ENCODE measurements around the gene CERK. TPM values are rescaled to one million over a fixed set of nuclear protein-coding genes. Genes with fewer than 3 reads are reported as not detected.

The CERK gene
- total RNA-seq, 4 donors from 2014 or later = 19.2 to 46.2 (median 36.6) TPM

- H3K9me3 ChIP-seq = no peaks in the 10 kb centered on the region
- no peak overlapping the region for H3K27ac ChIP-seq
- H3K4me1 ChIP-seq = peaks cover 22% of the 10 kb centered on the region
- no peak for TF ChIP-seq POLR2AphosphoS5 (IDR thresholded peaks at IDR 0.05)
- no peak for TF ChIP-seq CTCF (IDR thresholded peaks at IDR 0.05)
- TF ChIP-seq EP300 (IDR thresholded peaks at IDR 0.05) = no peak
- TF ChIP-seq POLR2A (IDR thresholded peaks at IDR 0.05) = no peak
- no peak for DNase-seq (ENCODE audit: low spot score in 2 of 2)
- no peaks in the 10 kb centered on the region for H3K27me3 ChIP-seq
- H3K4me3 ChIP-seq = no peak overlapping the region
- H3K36me3 ChIP-seq = peaks cover 73% of the 10 kb centered on the region
- 97% methylated on average over 21 of the region's 32 CpGs for WGBS
Measured at GRCh38 chr22:46673662-46674236, 64.3 kb downstream of the CERK start.

- no peak for DNase-seq (ENCODE audit: low spot score in 2 of 2)
- Histone ChIP-seq H3K4me1 (peaks cover 22% of the 10 kb centered on the region), H3K27me3 (no peaks in the 10 kb centered on the region), H3K4me3 (no peak overlapping the region), H3K36me3 (peaks cover 77% of the 10 kb centered on the region), H3K27ac (no peak overlapping the region), H3K9me3 (no peaks in the 10 kb centered on the region)
- TF ChIP-seq EP300 (IDR thresholded peaks at IDR 0.05) (no peak), POLR2A (IDR thresholded peaks at IDR 0.05) (no peak), CTCF (IDR thresholded peaks at IDR 0.05) (no peak), POLR2AphosphoS5 (IDR thresholded peaks at IDR 0.05) (no peak)
- WGBS = 83% methylated on average over 6 of the region's 10 CpGs
Measured at GRCh38 chr22:46673205-46673604, 64.8 kb downstream of the CERK start.

GRCh38 chr22:46672731-46673130, 65.3 kb downstream of the CERK start:
- no peaks in the 10 kb centered on the region for H3K27me3 ChIP-seq
- H3K4me1 ChIP-seq = peaks cover 22% of the 10 kb centered on the region
- 30% methylated on average over 18 of the region's 18 CpGs for WGBS
- H3K9me3 ChIP-seq = no peaks in the 10 kb centered on the region
- TF ChIP-seq POLR2AphosphoS5 (IDR thresholded peaks at IDR 0.05) = no peak
- TF ChIP-seq CTCF (IDR thresholded peaks at IDR 0.05) = no peak
- TF ChIP-seq EP300 (IDR thresholded peaks at IDR 0.05) = no peak
- TF ChIP-seq POLR2A (IDR thresholded peaks at IDR 0.05) = no peak
- H3K36me3 ChIP-seq = peaks cover 77% of the 10 kb centered on the region
- H3K4me3 ChIP-seq = no peak overlapping the region
- H3K27ac ChIP-seq = no peak overlapping the region
- DNase-seq (ENCODE audit: low spot score in 2 of 2) = no peak

- H3K9me3 ChIP-seq = no peaks in the 10 kb centered on the region
- no peaks in the 10 kb centered on the region for H3K27me3 ChIP-seq
- no peak for DNase-seq (ENCODE audit: low spot score in 2 of 2)
- H3K27ac ChIP-seq = no peak overlapping the region
- no peak for TF ChIP-seq CTCF (IDR thresholded peaks at IDR 0.05)
- no peak for TF ChIP-seq POLR2AphosphoS5 (IDR thresholded peaks at IDR 0.05)
- no peak for TF ChIP-seq EP300 (IDR thresholded peaks at IDR 0.05)
- TF ChIP-seq POLR2A (IDR thresholded peaks at IDR 0.05) = no peak
- peaks cover 79% of the 10 kb centered on the region for H3K36me3 ChIP-seq
- 76% methylated on average over 17 of the region's 17 CpGs for WGBS
- H3K4me3 ChIP-seq = no peak overlapping the region
- H3K4me1 ChIP-seq = peaks cover 22% of the 10 kb centered on the region
Measured at GRCh38 chr22:46671824-46672432, 66.1 kb downstream of the CERK start.

- Histone ChIP-seq H3K9me3 (no peaks in the 10 kb centered on the region), H3K27me3 (no peaks in the 10 kb centered on the region), H3K27ac (no peak overlapping the region), H3K36me3 (peaks cover 80% of the 10 kb centered on the region), H3K4me1 (peaks cover 22% of the 10 kb centered on the region), H3K4me3 (no peak overlapping the region)
- WGBS = 94% methylated on average over 8 of the region's 9 CpGs
- TF ChIP-seq CTCF (IDR thresholded peaks at IDR 0.05) = no peak
- no peak for TF ChIP-seq POLR2A (IDR thresholded peaks at IDR 0.05)
- no peak for TF ChIP-seq EP300 (IDR thresholded peaks at IDR 0.05)
- no peak for TF ChIP-seq POLR2AphosphoS5 (IDR thresholded peaks at IDR 0.05)
- DNase-seq (ENCODE audit: low spot score in 2 of 2) = no peak
Measured at GRCh38 chr22:46669201-46669600, 68.9 kb downstream of the CERK start.

Data from suprapubic skin (tissue), 4 donors.